Body of pancreas (tissue), 4 donors: ENCODE data around the gene SLC47A2.

Experiments used
- CTCF ChIP-seq, 7 experiments: fragments of 450-650 bp in 4 of 7; fragments of 200-600 bp in 3 of 7; sonication (generic) in 3 of 7; IDR thresholded peaks; one replicate each; pipeline ENCODE4 v1.5.1; 2016 to 2019; ENCODE audit warnings: antibody characterized with exemption in 7 of 7
- POLR2A ChIP-seq, 3 donors: fragments of 450-650 bp; IDR thresholded peaks; one replicate each; pipeline ENCODE4 v1.6.1; 2016; ENCODE audit warnings: antibody characterized with exemption in 3 of 3, mild to moderate bottlenecking in 2 of 3

DNA sequence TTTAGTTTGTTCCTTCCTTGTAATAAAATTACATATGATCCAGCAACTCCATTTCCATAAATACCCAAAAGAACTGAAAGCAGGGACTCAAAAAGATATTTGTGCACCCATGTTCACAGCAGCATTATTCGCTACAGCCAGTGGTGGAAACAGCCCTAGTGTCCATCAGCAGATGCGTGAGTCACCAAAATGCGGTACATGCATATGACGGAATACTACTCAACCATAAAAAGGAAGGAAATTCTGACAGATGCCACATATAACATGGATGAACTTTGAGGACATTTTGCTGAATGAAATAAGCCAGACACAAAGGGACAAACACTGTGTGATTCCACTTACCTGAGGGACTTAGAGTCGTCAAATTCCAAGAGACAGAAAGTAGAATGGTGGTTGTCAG lies 9.1 kb upstream of the SLC47A2 start:
- TF ChIP-seq CTCF (IDR thresholded peaks at IDR 0.05) (no peak), POLR2A (IDR thresholded peaks at IDR 0.05) (no peak)
